ENCODE data around the gene PVALEF. TPM values are rescaled to one million over a fixed set of nuclear protein-coding genes. Genes with fewer than 3 reads are reported as not detected.

PVALEF gene
- total RNA-seq, 6 experiments from 2014 or later, result not detected

GRCh38 chr17:81198826-81199481, 33.6 kb downstream of the PVALEF start:
- no peak for TF ChIP-seq CTCF (IDR thresholded peaks at IDR 0.05)
- DNase-seq, result no peak
- Mint-ChIP-seq H3K9me3 (no peaks in the 10 kb centered on the region), H3K27ac (no peak overlapping the region), H3K27me3 (ENCODE audit: insufficient read depth) (no peaks in the 10 kb centered on the region), H3K36me3 (ENCODE audit: low read depth) (no peaks in the 10 kb centered on the region), H3K4me1 (ENCODE audit: low read depth) (no peaks in the 10 kb centered on the region), H3K4me3 (no peak overlapping the region)

GRCh38 chr17:81199482-81199830, 34.1 kb downstream of the PVALEF start:
- Mint-ChIP-seq H3K9me3 (no peaks in the 10 kb centered on the region), H3K27ac (no peak overlapping the region)

GRCh38 chr17:81200201-81200600, 34.9 kb downstream of the PVALEF start:
- H3K36me3 Mint-ChIP-seq (ENCODE audit: low read depth), result no peaks in the 10 kb centered on the region

More at GRCh38 chr17:81199482-81199830, 34.1 kb downstream of the PVALEF start:
- no peaks in the 10 kb centered on the region for H3K27me3 Mint-ChIP-seq (ENCODE audit: insufficient read depth)
- DNase-seq, result no peak
- no peaks in the 10 kb centered on the region for H3K36me3 Mint-ChIP-seq (ENCODE audit: low read depth)
- H3K4me1 Mint-ChIP-seq (ENCODE audit: low read depth), result no peaks in the 10 kb centered on the region
- no peak for TF ChIP-seq CTCF (IDR thresholded peaks at IDR 0.05)
- no peak overlapping the region for H3K4me3 Mint-ChIP-seq

GRCh38 chr17:81200695-81201580, 35.6 kb downstream of the PVALEF start:
- Mint-ChIP-seq H3K27me3 (ENCODE audit: insufficient read depth) (no peaks in the 10 kb centered on the region; the same call in 1 of the 2 replicates), H3K4me1 (ENCODE audit: low read depth) (no peaks in the 10 kb centered on the region), H3K4me3 (no peak overlapping the region), H3K36me3 (ENCODE audit: low read depth) (no peaks in the 10 kb centered on the region), H3K27ac (no peak overlapping the region), H3K9me3 (no peaks in the 10 kb centered on the region)
- TF ChIP-seq CTCF (IDR thresholded peaks at IDR 0.05), result peak; percentile 82
- peak; percentile 58 for DNase-seq

More at GRCh38 chr17:81200201-81200600, 34.9 kb downstream of the PVALEF start:
- Mint-ChIP-seq H3K27me3 (ENCODE audit: insufficient read depth) (no peaks in the 10 kb centered on the region), H3K9me3 (no peaks in the 10 kb centered on the region), H3K27ac (no peak overlapping the region), H3K4me1 (ENCODE audit: low read depth) (no peaks in the 10 kb centered on the region), H3K4me3 (no peak overlapping the region)
- no peak for TF ChIP-seq CTCF (IDR thresholded peaks at IDR 0.05)
- DNase-seq, result no peak

GRCh38 chr17:81202318-81202717, 37.0 kb downstream of the PVALEF start:
- Mint-ChIP-seq H3K9me3 (no peaks in the 10 kb centered on the region), H3K27me3 (ENCODE audit: insufficient read depth) (no peaks in the 10 kb centered on the region; the same call in 1 of the 2 replicates), H3K4me1 (ENCODE audit: low read depth) (no peaks in the 10 kb centered on the region), H3K36me3 (ENCODE audit: low read depth) (no peaks in the 10 kb centered on the region), H3K27ac (no peak overlapping the region), H3K4me3 (no peak overlapping the region)
- no peak for TF ChIP-seq CTCF (IDR thresholded peaks at IDR 0.05)
- DNase-seq, result no peak

Data from HFFc6 (cell line).